Tibial nerve (tissue), 4 donors: ENCODE results near the gene RHD.
"Not testable (repeated sequence)": the region's sequence is repeated elsewhere in the genome, so short reads cannot be mapped to it uniquely, and the experiment has no call there.

Source experiments
- EP300 ChIP-seq, 2 donors: sonication (generic); formaldehyde crosslinking; IDR thresholded peaks; one replicate each; pipeline ENCODE4 v1.6.1; 2017; ENCODE audit warnings: antibody characterized with exemption in 2 of 2, mild to moderate bottlenecking in 1 of 2
- POLR2A ChIP-seq, 2 donors: fragments of 450-650 bp; IDR thresholded peaks; one replicate each; pipeline ENCODE4 v1.6.1; 2017; ENCODE audit warnings: antibody characterized with exemption in 2 of 2, mild to moderate bottlenecking in 2 of 2, moderate library complexity in 2 of 2
- TF ChIP-seq, protein P1 (sequence below), 5 experiments: fragments of 200-600 bp in 3 of 5; fragments of 450-650 bp in 2 of 5; sonication (generic) in 3 of 5; IDR thresholded peaks; one replicate each; pipeline ENCODE4 v1.5.1; 2016 to 2019; ENCODE audit warnings: antibody characterized with exemption in 5 of 5, mild to moderate bottlenecking in 3 of 5, moderate library complexity in 2 of 5

DNA sequence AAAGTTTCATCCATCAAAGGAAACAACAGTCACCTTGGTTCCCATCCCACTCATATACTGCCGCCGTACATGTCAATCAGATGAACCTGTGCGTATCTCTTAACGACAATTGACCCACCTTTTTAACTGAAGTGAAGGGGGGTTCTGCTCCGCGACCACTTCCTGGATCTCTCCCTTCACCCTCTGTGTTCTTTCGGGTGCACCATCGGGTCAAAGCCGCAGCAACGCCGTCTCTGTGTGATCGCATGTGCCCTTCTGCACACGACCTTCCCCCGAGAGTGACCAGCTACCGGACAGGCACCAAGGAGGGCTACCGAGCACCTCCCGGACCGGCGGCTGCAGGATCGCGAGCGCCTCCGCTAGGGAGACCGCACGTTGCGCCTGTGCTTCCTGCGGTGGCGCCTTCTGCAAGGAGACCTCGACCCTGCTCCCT lies 64.6 kb downstream of the RHD start:
- TF ChIP-seq, protein P1, sequence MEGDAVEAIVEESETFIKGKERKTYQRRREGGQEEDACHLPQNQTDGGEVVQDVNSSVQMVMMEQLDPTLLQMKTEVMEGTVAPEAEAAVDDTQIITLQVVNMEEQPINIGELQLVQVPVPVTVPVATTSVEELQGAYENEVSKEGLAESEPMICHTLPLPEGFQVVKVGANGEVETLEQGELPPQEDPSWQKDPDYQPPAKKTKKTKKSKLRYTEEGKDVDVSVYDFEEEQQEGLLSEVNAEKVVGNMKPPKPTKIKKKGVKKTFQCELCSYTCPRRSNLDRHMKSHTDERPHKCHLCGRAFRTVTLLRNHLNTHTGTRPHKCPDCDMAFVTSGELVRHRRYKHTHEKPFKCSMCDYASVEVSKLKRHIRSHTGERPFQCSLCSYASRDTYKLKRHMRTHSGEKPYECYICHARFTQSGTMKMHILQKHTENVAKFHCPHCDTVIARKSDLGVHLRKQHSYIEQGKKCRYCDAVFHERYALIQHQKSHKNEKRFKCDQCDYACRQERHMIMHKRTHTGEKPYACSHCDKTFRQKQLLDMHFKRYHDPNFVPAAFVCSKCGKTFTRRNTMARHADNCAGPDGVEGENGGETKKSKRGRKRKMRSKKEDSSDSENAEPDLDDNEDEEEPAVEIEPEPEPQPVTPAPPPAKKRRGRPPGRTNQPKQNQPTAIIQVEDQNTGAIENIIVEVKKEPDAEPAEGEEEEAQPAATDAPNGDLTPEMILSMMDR (IDR thresholded peaks at IDR 0.05): not testable (repeated sequence)
- not testable (repeated sequence) for TF ChIP-seq POLR2A, EP300 (IDR thresholded peaks at IDR 0.05)
